Muscle of arm (tissue), 14 donors: Measurements from ENCODE around the gene FARP1. TPM values are rescaled to one million over a fixed set of nuclear protein-coding genes. Genes with fewer than 3 reads are reported as not detected.

ENCODE experiments used
- DNase-seq: peaks from one replicate; pipeline ENCODE4 v3.0.0-alpha.2; 2013
- long read RNA-seq, 11 donors: transcript quantifications; one replicate each; lab custom pipeline, GENCODE V29; 2026
- polyA plus RNA-seq, 12 donors: library from polyadenylated mRNA; unstranded; fragments of 120-200 nt; gene quantifications; one replicate each; pipeline ENCODE4 v1.2.1, GENCODE V29; 2013; ENCODE audit not compliant: insufficient read length in 12 of 12

FARP1 gene, protein sequence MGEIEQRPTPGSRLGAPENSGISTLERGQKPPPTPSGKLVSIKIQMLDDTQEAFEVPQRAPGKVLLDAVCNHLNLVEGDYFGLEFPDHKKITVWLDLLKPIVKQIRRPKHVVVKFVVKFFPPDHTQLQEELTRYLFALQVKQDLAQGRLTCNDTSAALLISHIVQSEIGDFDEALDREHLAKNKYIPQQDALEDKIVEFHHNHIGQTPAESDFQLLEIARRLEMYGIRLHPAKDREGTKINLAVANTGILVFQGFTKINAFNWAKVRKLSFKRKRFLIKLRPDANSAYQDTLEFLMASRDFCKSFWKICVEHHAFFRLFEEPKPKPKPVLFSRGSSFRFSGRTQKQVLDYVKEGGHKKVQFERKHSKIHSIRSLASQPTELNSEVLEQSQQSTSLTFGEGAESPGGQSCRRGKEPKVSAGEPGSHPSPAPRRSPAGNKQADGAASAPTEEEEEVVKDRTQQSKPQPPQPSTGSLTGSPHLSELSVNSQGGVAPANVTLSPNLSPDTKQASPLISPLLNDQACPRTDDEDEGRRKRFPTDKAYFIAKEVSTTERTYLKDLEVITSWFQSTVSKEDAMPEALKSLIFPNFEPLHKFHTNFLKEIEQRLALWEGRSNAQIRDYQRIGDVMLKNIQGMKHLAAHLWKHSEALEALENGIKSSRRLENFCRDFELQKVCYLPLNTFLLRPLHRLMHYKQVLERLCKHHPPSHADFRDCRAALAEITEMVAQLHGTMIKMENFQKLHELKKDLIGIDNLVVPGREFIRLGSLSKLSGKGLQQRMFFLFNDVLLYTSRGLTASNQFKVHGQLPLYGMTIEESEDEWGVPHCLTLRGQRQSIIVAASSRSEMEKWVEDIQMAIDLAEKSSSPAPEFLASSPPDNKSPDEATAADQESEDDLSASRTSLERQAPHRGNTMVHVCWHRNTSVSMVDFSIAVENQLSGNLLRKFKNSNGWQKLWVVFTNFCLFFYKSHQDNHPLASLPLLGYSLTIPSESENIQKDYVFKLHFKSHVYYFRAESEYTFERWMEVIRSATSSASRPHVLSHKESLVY
- 100 to 1,000 TPM in 1 of 12 donors, 10 to 100 TPM in 10, not detected in 1; 67.3 to 111 (median 73.0) TPM for polyA plus RNA-seq
- long read RNA-seq, donor 1, full-length matches to known transcripts: 4 of 176 reads
- long read RNA-seq, donor 1, partial matches to known transcripts: 172 of 176 reads
- long read RNA-seq, donor 1, other reads (novel, unspliced or antisense): 0 of 176 reads
- long read RNA-seq, donor 2, full-length matches to known transcripts: 5 of 19 reads
- long read RNA-seq, donor 2, partial matches to known transcripts: 14 of 19 reads
- long read RNA-seq, donor 2, other reads (novel, unspliced or antisense): 0 of 19 reads
- long read RNA-seq, donor 3, full-length matches to known transcripts: 2 of 2 reads
- long read RNA-seq, donor 3, partial matches to known transcripts: 0 of 2 reads
- long read RNA-seq, donor 3, other reads (novel, unspliced or antisense): 0 of 2 reads
- long read RNA-seq, donor 4, full-length matches to known transcripts: 1 of 1 reads
- long read RNA-seq, donor 4, partial matches to known transcripts: 0 of 1 reads
- long read RNA-seq, donor 4, other reads (novel, unspliced or antisense): 0 of 1 reads
- long read RNA-seq, donor 5, full-length matches to known transcripts: 6 of 63 reads
- long read RNA-seq, donor 5, partial matches to known transcripts: 21 of 63 reads
- long read RNA-seq, donor 5, other reads (novel, unspliced or antisense): 36 of 63 reads
- long read RNA-seq, donor 6, partial matches to known transcripts: 0 of 7 reads
- long read RNA-seq, donor 6, other reads (novel, unspliced or antisense): 5 of 7 reads
- long read RNA-seq, donor 7, full-length matches to known transcripts: 2 of 17 reads
- long read RNA-seq, donor 7, partial matches to known transcripts: 6 of 17 reads
- long read RNA-seq, donor 7, other reads (novel, unspliced or antisense): 9 of 17 reads
- long read RNA-seq, donor 8, full-length matches to known transcripts: 5 of 14 reads
- long read RNA-seq, donor 8, partial matches to known transcripts: 9 of 14 reads
- long read RNA-seq, donor 8, other reads (novel, unspliced or antisense): 0 of 14 reads
- long read RNA-seq, donor 9, full-length matches to known transcripts: 4 of 4 reads
- long read RNA-seq, donor 9, partial matches to known transcripts: 0 of 4 reads
- long read RNA-seq, donor 9, other reads (novel, unspliced or antisense): 0 of 4 reads
- long read RNA-seq, donor 10, full-length matches to known transcripts: 3 of 10 reads
- long read RNA-seq, donor 10, partial matches to known transcripts: 7 of 10 reads
- long read RNA-seq, donor 10, other reads (novel, unspliced or antisense): 0 of 10 reads
- long read RNA-seq, donor 11, full-length matches to known transcripts: 1 of 18 reads
- long read RNA-seq, donor 11, partial matches to known transcripts: 17 of 18 reads
- long read RNA-seq, donor 11, other reads (novel, unspliced or antisense): 0 of 18 reads

DNA sequence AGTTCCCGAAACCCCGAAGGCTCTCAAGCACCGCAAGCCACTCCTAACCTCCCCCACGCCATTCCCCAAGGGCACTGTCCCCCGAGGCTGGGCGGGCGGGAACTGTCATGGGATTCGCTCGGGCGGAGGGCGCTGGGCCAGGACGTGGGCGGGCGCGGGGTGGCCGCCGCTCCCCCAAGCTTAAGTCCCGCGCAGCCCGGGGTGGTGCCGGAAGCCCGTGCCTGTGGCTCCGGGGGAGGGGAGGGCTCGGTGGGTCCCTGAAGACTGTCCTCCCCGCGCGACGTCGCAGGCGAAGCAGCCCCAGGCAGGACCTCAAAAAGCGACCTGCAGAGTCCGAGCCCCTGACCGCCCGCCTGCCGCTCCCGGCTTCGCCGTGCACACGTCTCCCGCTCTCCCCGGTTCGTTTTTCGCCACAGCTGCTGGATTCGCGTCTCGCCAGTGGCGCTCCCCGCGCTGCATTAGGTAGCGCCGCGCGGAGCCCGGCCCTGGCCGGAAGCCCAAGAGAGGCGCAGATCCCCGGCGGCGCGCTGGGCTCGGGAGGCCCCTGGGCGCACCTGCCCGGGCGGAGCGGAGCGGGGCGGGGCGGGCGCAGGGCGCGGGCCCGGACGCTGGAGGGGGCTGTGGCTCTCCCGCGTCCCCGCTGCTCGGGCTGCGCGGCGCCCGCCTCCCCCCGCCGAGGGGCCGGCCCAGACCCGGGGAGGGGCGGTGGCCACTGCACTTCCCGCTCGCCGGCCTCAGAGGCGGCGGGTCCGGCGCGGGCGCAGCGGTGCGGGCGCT lies at the start of gene FARP1:
Gene FARP1, plus strand, starts transcription at position 715 of the 777 bp plus-strand sequence. CDS start 70,149 bp downstream, outside the sequence.
- DNase-seq: peak; percentile 57

DNA sequence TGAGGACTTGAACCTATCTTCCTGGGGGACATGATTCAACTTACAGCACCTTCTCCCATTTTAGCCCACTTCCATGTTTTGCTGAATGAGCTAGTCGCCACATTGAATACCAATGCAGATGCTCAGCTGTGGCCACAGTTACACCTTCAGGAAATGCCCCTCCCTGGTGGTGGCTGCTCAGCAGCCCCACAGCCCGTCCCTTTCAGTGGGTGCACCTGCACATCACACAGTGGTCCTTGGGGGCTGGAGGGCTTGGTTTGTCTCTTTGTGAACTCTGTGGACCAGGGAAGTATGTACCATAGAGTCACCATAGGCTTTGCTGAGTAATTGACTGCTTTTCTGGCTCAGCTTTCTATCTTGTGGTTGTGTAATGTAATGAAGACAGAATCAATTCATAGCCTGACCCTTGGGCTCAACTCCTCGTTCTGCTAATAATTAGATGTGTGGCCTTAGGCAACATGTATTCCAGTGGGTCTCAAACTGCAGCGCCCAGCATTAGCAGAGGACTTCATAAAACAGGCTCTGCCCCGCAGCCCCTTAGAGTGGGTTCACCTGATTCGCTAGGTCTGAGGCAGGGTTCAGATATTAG lies 48.1 kb upstream of the FARP1 start:
- no peak for DNase-seq

DNA sequence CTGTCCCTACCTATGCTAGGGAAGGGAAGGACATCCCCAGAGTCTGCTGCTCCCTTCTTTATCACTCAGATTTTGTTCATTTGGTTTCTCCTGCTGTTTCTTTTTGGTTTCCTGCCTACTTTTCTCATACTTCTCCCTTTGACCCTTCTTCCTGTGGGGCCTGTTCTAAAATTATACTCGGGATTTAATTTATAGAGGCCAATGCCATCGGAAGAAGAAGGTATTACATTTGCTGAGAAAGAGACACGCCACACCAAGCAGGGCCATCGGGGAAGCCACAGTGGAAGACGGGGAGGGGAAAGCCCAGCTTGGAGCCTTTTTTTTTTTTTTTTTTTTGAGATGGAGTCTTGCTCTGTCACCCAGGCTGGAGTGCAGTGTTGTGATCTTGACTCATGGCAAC lies 46.8 kb upstream of the FARP1 start:
- no peak for DNase-seq

DNA sequence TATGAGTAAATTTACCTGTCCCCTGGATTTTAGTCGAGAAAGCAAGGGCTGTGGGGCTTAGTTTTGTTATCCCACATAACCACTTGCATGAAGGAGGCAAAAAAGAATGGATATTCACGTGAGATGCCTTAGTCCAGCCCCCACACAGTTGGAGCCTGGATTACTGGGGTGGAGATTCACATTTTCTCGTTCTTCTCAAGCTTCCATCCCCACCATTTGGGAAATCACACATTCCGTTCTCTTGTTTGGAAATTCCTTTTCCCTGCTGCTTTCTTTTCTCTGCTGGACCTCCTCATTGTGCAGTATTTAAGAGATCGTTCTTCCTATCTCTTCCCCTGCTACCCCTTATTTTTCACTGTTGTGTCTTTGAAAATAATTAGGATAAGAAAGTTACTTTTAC lies 45.1 kb upstream of the FARP1 start:
- DNase-seq: no peak

DNA sequence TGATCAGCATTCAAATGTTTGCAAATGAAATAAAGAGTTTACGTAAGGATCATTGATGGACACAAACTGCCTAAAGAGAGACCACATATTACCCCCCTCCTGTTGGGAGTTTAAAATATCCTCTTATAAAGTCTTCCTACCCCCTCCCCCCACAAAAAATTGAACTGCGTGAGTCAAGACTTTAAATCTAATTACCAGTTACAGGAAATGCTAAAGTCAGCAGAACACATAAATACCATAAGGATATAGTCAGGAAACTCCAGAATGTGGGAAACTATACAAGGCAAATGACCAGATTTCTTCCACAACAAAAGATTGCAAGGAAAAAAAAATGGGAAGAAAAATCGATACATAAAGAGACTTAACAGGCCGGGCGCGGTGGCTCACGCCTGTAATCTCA lies 44.4 kb upstream of the FARP1 start:
- peak; percentile 15 for DNase-seq

DNA sequence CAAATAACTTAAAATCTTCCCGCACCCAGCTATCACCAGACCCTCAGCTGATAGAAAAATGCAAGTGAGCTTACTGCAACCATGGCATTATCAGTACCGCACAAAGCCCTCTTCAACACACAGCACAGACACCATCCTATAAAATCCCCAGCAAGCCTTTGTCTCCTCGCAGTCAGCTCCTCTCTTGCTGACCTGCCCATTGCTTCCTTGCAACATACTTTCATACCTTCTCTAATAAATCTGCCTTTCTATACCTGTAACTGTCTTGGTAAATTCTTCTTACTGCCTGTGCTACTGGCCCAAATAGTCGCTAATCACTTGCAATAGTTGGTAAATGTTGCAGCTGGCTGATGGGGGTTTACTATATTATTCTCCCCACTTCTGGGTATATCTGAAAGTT lies 43.3 kb upstream of the FARP1 start:
- no peak for DNase-seq

DNA sequence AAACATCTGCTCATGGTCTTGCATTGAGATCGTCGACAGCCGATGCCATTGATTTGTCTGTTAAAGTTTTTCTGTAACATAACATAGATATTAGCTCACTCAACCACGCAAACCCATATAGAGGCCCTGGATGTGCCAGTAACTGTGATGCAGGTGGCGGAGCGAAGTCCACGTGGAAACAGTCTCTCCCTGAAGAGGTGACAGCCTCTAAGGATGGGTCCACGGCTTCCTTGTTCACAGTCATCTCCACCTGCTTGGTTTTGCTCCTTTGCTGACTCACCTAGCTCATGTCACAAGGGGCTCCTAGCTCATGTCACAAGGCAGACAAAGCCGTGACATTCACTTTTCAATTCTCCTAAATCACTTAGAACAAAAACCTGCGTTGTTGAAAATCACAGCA lies 42.4 kb upstream of the FARP1 start:
- DNase-seq: no peak

DNA sequence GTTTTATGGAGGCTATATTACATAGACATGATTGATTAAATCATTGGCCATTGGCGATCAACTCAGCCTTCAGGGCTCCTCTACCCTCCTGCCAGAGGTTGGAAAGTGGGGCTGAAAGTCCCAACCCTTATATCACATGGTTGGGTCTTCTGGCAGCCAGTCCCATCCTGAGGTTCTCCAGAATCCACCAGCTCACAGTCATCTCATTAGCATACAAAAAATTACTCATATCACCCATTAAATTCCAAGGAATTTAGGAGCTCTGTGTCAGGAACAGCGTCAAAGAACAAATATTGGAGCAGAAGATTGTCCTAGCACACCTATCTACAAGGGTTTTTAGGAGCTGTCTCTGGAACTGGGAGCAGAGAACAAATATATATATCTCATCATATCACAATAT lies 39.4 kb upstream of the FARP1 start:
- no peak for DNase-seq

DNA sequence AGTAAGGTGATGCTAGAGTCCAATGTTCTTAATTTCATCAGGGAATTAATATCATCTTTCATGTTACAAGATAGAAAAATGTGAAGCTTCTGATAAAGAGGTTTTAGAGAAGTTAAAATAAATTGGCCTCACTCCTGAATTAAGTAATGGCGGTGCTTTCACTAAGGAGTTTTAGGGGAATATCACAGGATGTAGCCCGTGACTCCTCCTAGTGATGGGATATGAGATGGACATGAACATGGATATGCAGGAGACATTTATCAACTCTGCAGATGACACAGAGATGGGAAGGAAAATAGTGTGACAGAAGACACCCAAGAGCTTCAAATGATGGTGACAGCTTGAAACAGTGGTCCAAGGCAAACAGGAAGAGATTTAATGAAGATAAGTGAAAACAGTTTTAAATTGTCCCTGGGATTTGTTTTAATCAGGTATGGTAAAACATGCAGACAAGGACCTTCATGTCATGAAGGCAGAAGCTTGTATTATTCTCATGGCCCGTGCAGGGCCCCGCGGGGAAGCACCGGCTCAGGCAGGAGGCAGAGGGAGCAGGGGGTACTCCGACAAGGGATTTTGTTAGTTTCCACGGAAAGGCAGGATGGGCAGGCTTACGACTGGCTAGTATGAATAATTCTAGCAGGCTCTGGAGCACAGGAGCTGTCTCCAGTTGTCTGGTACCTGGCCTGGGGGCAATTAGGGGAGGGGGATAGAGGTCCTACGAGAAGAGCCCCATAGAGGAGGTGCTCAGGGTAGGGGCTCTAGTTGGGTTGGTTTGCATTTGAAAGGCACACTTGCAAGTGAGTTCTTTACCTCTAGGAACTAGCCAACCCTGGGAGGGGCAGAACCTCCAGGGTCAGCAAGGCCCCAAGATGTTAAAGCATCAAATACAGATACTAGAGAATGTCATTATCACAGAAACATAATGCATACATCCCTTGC lies 38.7 kb upstream of the FARP1 start:
- DNase-seq: no peak

DNA sequence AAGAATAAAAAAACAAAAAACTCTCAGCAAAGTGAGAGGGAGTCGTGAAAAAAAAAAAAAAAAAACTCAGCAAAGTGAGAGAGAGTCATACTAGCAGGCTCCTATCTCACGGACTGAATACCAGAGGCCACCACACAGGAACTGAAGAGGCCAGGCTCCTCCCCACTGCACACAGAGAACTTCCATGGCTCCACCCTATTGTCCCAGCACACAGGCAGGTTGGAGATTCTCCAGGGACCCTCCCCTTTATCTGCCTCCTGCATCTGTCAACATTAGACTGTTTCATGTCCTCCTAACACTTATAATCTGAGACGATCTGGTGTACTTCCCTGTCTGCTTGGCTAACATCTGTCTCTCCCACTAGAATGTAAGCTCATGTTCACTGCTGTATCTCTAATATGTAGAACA lies 37.0 kb upstream of the FARP1 start:
- DNase-seq: no peak

DNA sequence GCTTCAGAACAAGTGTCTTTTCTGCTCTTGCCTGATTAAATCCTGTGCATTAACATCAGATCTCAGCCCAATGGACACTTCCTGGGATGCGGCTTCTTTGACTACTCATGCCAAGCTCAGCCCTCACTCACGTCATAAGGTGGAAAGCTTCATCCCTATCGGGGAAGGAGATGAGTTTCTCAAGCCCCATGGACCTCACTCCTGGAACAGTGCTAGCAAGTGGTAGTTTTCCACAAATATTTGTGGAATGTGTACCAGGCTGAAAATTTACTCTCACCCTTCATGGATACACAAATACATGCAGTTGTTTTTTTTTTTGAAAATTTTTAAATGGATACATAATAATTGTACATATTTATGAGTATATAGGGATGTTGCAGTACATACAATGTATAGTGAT lies 34.6 kb upstream of the FARP1 start:
- DNase-seq: no peak

DNA sequence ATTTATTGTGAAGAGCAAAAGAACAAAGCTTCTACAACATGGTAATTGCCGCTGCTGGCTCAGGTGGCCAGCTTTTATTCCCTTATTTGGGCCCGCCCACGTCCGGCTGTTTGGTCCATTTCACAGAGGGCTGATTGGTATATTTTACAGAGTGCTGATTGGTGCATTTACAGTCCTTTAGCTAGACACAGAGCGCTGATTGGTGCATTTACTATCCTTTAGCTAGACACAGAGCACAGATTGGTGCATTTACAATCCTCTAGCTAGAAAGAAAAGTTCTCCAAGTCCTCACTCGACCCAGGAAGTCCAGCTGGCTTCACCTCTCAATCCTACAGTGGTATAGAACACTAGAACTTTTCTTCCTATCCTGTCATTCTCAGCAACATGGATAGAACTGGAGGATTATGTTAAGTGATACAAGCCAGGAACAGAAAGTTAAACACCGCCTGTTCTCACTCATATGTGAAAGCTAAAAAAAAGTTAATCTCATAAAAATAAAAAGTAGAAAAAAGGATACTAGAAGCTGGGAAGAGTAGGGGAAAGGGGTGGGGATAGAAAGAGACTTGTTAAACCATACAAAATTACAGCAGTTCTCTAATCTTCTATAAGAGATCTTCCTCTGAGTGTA lies 33.6 kb upstream of the FARP1 start:
- DNase-seq: no peak

DNA sequence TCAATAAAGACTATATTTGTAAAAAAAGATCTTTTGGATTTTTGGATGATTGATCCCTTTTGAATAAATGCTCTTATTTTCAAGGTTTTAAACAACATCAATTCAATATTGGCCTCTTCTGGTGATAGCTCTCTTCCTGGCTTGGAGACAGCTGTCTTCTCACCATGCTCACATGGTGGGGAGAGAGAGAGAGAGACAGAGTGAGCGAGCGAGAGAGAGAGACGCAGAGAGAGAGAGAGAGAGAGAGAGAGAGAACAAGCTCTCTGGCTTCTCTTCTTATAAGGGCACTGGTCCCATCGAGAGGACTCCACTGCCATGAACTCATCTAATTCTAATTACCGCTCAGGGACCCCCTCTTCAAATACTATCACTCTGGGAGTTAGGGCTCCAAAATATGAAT lies 32.1 kb upstream of the FARP1 start:
- DNase-seq: no peak

DNA sequence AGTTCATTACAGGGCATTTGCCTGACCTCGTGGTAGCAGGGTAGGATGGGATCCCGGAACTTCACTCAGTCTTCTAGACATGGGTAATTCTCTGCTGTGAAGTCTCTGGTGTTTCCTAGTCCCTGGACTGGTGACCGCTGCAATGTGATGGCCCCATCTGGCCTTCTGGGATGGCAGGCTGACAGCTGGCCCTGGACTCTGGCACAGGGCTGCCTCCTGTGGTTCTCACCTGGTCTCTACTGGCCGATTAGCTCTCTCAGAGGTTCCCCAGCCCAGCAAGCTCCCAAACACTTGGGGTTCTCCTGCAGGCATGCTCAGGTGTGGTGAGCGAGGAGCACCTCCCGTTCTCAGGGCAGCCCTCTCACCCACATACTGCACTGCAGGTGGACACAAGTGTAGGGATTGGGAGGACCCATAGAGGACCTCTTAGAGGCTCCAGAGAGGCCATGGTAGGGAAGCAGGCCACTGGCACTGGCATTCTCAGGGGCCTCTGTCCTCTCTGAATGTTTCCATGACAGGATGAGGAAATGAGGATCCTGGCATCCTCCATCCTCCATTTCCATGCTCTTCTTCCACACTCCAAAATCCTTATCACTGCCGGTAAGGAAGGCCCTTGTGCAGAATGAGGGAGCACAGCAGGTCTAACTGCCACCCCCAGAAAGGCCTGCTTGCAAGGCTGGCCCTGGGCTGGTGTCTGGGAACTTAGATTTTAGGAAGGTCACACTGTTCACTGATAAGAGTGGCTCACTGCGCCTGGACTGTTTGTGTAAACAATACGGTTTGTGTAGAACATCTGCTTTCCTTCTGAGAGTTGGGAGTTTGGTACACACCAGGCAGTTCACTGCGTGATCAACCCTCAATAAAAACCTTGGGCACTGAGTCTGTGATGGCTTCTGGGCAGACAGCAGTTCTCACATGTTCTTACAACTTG lies 31.5 kb upstream of the FARP1 start:
- DNase-seq: no peak

DNA sequence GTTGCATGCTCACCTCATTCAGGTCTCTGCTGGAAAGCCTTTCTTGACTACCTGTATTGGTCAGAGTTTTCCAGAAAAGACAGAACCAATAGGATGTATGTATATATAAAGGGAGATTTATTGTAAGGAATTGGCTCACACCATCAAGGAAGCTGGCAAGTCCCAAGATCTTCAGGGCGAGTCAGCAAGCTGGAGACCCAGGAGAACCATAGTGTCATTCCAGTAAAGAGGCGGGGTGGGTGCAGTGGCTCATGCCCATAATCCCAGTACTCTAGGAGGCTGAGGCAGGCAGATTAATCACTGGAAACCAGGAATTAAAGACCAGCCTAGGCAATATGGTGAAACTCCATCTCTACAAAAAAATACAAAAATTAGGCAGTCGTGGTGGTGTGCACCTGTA lies 30.4 kb upstream of the FARP1 start:
- no peak for DNase-seq
